Kidney (tissue), 14 donors: Measurements from ENCODE around the gene GAL3ST2. TPM values are rescaled to one million over a fixed set of nuclear protein-coding genes. Genes with fewer than 3 reads are reported as not detected.
A peak's percentile ranks its signal among the peaks of the same experiment; 100 is the strongest.

Experiments
- DNase-seq, 5 donors: peaks; one replicate each; pipeline ENCODE4 v3.0.0-alpha.2; 2013 to 2020
- FAIRE-seq: peaks from 2 replicates; lab custom pipeline; 2012; peaks lifted over from hg19 to GRCh38; lab: Jason Lieb, UNC
- H3K27ac ChIP-seq, 2 donors: one replicate each; pipeline ENCODE4 v1.7.0; 2013; ENCODE audit warnings: low read depth in 2 of 2, low read length in 2 of 2, inconsistent platforms in 1 of 2
- H3K27me3 ChIP-seq: one replicate; pipeline ENCODE4 v1.7.1; 2013; ENCODE audit warnings: low read length, inconsistent platforms; ENCODE audit not compliant: control insufficient read depth, insufficient read depth
- H3K36me3 ChIP-seq, 3 donors: one replicate each; pipeline versions ENCODE4 v1.7.0 to v1.7.1; 2013; ENCODE audit warnings: low read length in 3 of 3, control low read depth in 1 of 3, inconsistent platforms in 1 of 3; ENCODE audit not compliant: insufficient read depth in 3 of 3, control insufficient read depth in 2 of 3
- H3K4me1 ChIP-seq, 3 donors: one replicate each; pipeline versions ENCODE4 v1.7.0 to v1.7.1; 2013; ENCODE audit warnings: low read length in 3 of 3, inconsistent platforms in 1 of 3, low read depth in 1 of 3; ENCODE audit not compliant: control insufficient read depth in 2 of 3, insufficient read depth in 2 of 3
- H3K4me3 ChIP-seq, 3 donors: one replicate each; pipeline versions ENCODE4 v1.7.0 to v1.8.1; 2013; ENCODE audit warnings: low read length in 3 of 3, control low read depth in 1 of 3, inconsistent platforms in 1 of 3
- H3K9ac ChIP-seq, 3 donors: one replicate each; pipeline versions ENCODE4 v1.7.0 to v1.7.1; 2013; ENCODE audit warnings: low read length in 3 of 3, control low read depth in 1 of 3, inconsistent platforms in 1 of 3
- H3K9me3 ChIP-seq, 3 donors: one replicate each; pipeline versions ENCODE4 v1.7.0 to v1.7.1; 2013; ENCODE audit warnings: low read length in 3 of 3, control low read depth in 1 of 3, inconsistent platforms in 1 of 3; ENCODE audit not compliant: control insufficient read depth in 2 of 3, insufficient read depth in 1 of 3
- intact Hi-C: fragments of 100-400 bp; cut with DNase I; formaldehyde crosslinking; loops from one replicate; pipeline ENCODE4 v1.11.1; 2022
- polyA plus RNA-seq: library from polyadenylated mRNA; stranded (reverse); fragments of 350-450 nt; fragmentation: Illumina TruSeq; extraction: RNeasy Lipid Tissue Mini Kit (QIAGEN cat#74804); gene quantifications from one replicate; pipeline ENCODE4 v1.2.3, GENCODE V29; 2014; ENCODE audit warnings: low read depth, low replicate concordance; ENCODE audit not compliant: insufficient read depth
- total RNA-seq: library from RNA; stranded (reverse); fragmentation: NEBNext Ultra II Directional; extraction: Animal tissue kit (Norgen Biotek cat#: 25700); gene quantifications from one replicate; pipeline ENCODE4 v1.2.1, GENCODE V29; 2021
- TF ChIP-seq, protein P1 (sequence below): IDR thresholded peaks from 3 replicates; pipeline ENCODE4 v1.5.1; 2012; ENCODE audit warnings: mild to moderate bottlenecking, moderate library complexity, borderline replicate concordance; ENCODE audit not compliant: insufficient read depth; ENCODE audit errors: extremely low read depth
- donor health status: control.
- donor health status: control.
- donor health status: control.
- donor health status: control.
- donor health status: control.
- donor health status: DM: yes; HTN: yes; CAD: no.
- donor health status: Normal renal cell carcinoma (clear cell type).

GAL3ST2 gene
- total and polyA plus RNA-seq, 2 donors from 2014 or later = 0.19 to 0.39 TPM

DNA sequence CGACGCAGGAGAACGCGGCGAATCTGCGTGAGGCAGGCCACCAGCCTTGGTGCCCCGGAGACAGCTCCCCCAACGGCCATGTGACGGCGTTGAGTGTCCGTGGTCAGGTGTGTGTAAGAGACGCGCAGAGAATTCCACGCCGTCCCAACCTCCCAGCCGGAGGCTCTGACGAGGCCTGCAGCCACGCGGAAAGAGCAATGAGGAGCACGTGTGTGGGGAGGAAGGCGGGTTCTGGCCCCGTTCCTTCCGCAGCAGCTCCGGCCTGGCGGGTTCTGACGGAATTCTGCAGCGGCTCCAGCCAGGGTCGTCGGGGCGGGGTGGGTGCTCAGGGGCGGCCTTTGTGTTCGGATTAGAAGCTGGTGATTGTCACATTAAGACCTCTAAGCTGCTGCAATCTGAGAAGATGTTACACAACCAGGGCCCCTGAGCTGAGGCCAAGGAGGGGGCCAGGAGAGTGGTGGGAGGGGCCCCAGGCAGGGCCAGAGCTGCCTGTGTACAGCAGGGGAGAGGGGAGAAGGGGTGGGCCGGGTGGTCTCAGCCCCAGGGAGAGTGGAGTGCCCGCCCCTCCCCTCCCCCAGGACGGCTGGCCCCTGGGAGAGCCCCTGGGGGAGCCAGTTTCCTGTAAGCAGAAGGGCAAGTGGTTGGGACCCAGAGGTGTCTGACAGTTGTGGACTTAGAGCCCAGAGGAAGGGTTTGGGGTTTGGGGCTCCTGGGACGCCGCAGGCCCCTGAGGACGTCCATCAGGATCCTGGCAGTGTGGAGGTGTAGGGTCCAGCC lies 5.1 kb upstream of the GAL3ST2 start:
- FAIRE-seq (no peak), DNase-seq (peak; percentile 45 to 94 (median 77))
- Histone ChIP-seq H3K36me3 (no peaks in the 10 kb centered on the region), H3K9ac (no peak overlapping the region), H3K9me3 (no peaks in the 10 kb centered on the region), H3K27ac (no peak overlapping the region), H3K27me3 (no peaks in the 10 kb centered on the region), H3K4me3 (no peak overlapping the region), H3K4me1 (peaks cover 0 to 13% (median 10%) of the 10 kb centered on the region in 3 donors)
- TF ChIP-seq, protein P1, sequence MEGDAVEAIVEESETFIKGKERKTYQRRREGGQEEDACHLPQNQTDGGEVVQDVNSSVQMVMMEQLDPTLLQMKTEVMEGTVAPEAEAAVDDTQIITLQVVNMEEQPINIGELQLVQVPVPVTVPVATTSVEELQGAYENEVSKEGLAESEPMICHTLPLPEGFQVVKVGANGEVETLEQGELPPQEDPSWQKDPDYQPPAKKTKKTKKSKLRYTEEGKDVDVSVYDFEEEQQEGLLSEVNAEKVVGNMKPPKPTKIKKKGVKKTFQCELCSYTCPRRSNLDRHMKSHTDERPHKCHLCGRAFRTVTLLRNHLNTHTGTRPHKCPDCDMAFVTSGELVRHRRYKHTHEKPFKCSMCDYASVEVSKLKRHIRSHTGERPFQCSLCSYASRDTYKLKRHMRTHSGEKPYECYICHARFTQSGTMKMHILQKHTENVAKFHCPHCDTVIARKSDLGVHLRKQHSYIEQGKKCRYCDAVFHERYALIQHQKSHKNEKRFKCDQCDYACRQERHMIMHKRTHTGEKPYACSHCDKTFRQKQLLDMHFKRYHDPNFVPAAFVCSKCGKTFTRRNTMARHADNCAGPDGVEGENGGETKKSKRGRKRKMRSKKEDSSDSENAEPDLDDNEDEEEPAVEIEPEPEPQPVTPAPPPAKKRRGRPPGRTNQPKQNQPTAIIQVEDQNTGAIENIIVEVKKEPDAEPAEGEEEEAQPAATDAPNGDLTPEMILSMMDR = no peak
- intact Hi-C loops = no loop called here

GRCh38 chr2:241772063-241772499 lies 4.5 kb upstream of the GAL3ST2 start:
- no peak overlapping the region for H3K27ac ChIP-seq
- peaks cover 0 to 13% (median 10%) of the 10 kb centered on the region in 3 donors for H3K4me1 ChIP-seq
- no peaks in the 10 kb centered on the region for H3K9me3 ChIP-seq
- TF ChIP-seq, protein P1 = no peak
- H3K4me3 ChIP-seq = no peak overlapping the region
- H3K9ac ChIP-seq = no peak overlapping the region
- no peaks in the 10 kb centered on the region for H3K36me3 ChIP-seq
- no peak for DNase-seq
- intact Hi-C loops = no loop called here
- no peak for FAIRE-seq
- no peaks in the 10 kb centered on the region for H3K27me3 ChIP-seq

- H3K27ac ChIP-seq = no peak overlapping the region
- DNase-seq (peak in 1 of 5 donors; percentile 60), FAIRE-seq (no peak)
- no peaks in the 10 kb centered on the region for H3K27me3 ChIP-seq
- intact Hi-C loops = no loop called here
- H3K36me3 ChIP-seq = no peaks in the 10 kb centered on the region
- TF ChIP-seq, protein P1 = no peak
- H3K4me1 ChIP-seq = peaks cover 0 to 13% (median 10%) of the 10 kb centered on the region in 3 donors
- H3K4me3 ChIP-seq = no peak overlapping the region
- H3K9ac ChIP-seq = no peak overlapping the region
- H3K9me3 ChIP-seq = no peaks in the 10 kb centered on the region
Measured at GRCh38 chr2:241773511-241774418, 2.9 kb upstream of the GAL3ST2 start.
